ENCODE measurements around the gene SV2C. TPM values are rescaled to one million over a fixed set of nuclear protein-coding genes. Genes with fewer than 3 reads are reported as not detected.

Gene SV2C
- total RNA-seq, 1 donor: not detected

DNA sequence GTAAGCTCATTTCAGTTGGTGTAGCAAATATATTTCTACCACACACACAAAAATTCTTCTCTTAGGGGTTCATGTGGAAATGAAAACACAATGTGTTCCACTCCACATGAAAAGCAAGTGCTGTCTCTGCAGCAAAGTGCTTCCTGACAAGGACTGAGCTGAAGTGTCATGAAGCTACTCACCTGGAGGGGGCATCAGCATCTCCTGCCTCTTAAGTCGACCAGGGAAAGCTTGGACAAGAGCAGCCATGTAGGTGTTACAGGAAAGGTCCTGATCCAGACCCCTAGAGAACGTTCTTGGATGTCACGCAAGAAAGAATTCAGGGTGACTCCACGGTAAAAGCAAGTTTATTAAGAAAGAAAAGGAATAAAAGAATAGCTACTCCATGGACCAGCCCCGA lies 62.8 kb downstream of the SV2C start:
- H3K4me3 ChIP-seq (ENCODE audit: low read depth, low read length): no peak overlapping the region
- TF ChIP-seq, protein P1, sequence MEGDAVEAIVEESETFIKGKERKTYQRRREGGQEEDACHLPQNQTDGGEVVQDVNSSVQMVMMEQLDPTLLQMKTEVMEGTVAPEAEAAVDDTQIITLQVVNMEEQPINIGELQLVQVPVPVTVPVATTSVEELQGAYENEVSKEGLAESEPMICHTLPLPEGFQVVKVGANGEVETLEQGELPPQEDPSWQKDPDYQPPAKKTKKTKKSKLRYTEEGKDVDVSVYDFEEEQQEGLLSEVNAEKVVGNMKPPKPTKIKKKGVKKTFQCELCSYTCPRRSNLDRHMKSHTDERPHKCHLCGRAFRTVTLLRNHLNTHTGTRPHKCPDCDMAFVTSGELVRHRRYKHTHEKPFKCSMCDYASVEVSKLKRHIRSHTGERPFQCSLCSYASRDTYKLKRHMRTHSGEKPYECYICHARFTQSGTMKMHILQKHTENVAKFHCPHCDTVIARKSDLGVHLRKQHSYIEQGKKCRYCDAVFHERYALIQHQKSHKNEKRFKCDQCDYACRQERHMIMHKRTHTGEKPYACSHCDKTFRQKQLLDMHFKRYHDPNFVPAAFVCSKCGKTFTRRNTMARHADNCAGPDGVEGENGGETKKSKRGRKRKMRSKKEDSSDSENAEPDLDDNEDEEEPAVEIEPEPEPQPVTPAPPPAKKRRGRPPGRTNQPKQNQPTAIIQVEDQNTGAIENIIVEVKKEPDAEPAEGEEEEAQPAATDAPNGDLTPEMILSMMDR (IDR thresholded peaks at IDR 0.05; ENCODE audit: insufficient read depth, low read depth, low read length): peak; percentile 9
- peak; percentile 1 for DNase-seq (ENCODE audit: low read depth)

DNA sequence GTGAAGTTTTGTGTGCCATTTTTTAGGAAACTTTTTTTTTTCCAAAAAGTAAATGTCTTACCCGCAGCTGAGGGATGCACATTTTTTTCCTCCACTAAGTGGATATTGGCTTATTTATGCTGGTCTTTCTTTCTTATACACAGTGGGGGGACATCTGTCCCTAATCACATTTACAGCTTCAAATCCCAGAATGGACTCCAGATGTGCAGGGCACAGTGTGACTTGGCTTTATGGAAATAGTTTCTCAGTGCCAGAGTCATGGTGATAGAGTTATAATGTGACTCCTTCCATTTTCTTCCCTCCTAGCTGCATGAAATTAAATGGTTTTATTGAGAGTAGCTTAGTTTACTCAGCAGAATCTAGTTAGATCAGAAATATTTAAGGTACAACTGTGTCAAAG lies 66.5 kb downstream of the SV2C start:
- no peak overlapping the region for H3K4me3 ChIP-seq (ENCODE audit: low read depth, low read length)
- no peak for DNase-seq (ENCODE audit: low read depth)
- TF ChIP-seq, protein P1 (IDR thresholded peaks at IDR 0.05; ENCODE audit: insufficient read depth, low read depth, low read length): no peak

DNA sequence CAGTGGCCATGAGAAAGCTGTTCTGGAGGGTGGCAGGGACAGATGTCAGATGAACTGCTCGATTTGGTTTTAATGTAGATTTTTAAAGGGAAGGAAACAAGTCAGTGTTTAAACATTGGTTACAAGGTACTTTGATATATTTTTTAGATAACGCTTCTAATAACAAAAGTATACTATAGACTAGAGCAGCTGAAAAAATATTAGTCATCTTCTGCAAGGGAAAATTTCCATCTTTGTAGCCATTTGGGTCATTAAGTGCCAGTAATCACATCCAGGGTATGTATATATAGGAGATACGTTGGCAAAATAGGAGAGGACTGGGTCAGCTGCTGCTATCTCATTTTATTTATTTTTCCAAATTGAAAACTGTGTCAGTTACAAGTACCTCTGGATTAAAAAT lies 69.0 kb downstream of the SV2C start:
- no peak for DNase-seq (ENCODE audit: low read depth)
- no peak overlapping the region for H3K4me3 ChIP-seq (ENCODE audit: low read depth, low read length)
- TF ChIP-seq, protein P1 (IDR thresholded peaks at IDR 0.05; ENCODE audit: insufficient read depth, low read depth, low read length): no peak

DNA sequence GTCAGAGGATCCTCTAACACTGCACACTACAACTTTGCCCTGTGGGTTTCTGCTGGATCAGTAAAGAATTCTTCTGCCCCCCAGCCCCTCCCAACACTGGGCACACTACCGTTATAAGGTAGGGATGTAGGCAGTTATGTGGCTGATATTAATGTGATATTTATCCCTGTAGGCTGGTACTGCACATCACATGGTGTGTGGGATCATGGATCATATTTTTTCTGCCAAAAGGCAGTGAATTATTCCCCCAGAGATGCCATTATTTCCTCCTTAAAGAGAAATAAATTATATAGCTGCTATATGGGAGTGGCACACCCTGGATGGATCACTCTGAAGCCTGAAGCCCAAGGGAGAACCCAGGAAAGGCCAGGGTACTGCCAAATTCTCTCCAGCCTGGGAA lies 69.5 kb downstream of the SV2C start:
- TF ChIP-seq, protein P1 (IDR thresholded peaks at IDR 0.05; ENCODE audit: insufficient read depth, low read depth, low read length): no peak
- H3K4me3 ChIP-seq (ENCODE audit: low read depth, low read length): no peak overlapping the region
- no peak for DNase-seq (ENCODE audit: low read depth)

DNA sequence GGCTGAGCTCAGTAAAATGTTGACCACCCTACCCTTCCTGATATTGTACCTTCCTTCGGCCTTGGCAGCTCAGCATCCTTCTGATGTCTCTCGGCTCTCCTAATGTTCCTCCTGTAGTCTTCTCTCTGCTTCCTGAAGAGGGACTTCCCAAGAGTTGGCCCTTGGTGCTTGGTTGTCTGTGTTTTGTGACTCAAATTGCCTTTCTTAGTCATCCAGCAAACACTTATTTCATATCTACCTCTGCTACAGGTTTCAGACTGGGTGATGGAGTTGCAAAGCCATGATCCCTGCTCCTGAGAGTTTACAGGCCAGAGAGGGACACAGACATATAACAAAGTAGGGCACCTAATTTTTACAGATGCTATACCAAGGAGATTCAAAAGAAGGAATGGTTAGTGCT lies 70.1 kb downstream of the SV2C start:
- no peak for DNase-seq (ENCODE audit: low read depth)
- no peak overlapping the region for H3K4me3 ChIP-seq (ENCODE audit: low read depth, low read length)
- TF ChIP-seq, protein P1 (IDR thresholded peaks at IDR 0.05; ENCODE audit: insufficient read depth, low read depth, low read length): no peak

DNA sequence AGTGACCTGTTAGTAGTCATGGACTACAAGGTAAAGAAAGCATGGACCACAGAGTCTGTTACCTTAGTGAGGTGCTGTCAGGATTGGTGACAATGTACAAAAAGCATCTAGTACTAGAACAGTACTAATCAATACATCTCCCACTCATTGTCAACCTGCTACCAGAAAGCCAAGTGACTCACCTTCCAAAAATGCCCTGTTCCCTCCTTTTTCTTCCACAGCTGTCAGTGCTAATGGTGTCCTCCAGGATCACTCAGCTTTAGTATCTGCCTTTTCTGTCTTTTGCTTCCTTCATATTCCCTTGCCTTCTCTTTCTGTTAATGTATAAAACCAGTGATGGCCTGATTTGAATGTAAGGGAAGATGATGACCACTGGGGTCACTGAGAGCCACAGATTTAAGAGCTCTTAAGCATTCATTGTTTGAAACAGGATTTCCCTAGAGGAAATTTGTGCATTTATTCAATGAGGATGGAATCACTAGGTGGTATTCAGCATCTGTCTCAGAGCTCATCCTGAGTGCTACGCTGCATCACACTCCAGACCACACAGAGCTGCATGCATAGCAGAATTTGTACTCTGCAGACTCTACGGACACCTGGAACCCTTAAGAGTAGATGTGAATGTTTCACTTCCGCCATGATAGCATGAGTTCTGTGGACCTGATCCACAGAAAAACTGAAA lies 71.0 kb downstream of the SV2C start:
- H3K4me3 ChIP-seq (ENCODE audit: low read depth, low read length): no peak overlapping the region
- no peak for DNase-seq (ENCODE audit: low read depth)
- TF ChIP-seq, protein P1 (IDR thresholded peaks at IDR 0.05; ENCODE audit: insufficient read depth, low read depth, low read length): no peak

DNA sequence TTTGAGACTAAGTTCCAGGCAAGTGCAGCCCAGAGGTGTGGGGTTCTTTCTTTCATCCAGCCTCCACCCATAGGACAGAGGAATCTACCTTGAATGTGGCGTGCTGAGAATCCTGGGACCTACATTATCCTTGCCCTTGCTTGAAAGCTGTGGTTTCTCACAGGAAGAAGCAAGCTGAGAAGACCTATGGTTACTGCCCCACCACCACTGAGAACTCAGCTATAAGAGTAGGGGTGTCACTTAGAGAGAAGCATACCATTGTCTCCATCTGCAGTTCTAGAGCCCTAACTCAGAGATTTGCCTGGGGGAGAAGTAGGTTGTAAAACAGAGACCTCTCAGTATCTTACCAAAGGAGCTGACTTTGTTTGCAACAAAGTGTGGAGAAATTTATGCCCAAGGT lies 72.4 kb downstream of the SV2C start:
- TF ChIP-seq, protein P1 (IDR thresholded peaks at IDR 0.05; ENCODE audit: insufficient read depth, low read depth, low read length): no peak
- DNase-seq (ENCODE audit: low read depth): no peak
- no peak overlapping the region for H3K4me3 ChIP-seq (ENCODE audit: low read depth, low read length)

Data from fibroblast of villous mesenchyme (primary cell).